Ishikawa (cell line): ENCODE results near the gene METTL23.

Experiments
- CEBPB ChIP-seq: IDR thresholded peaks from 2 replicates; pipeline ENCODE4 v1.6.1; 2012
- CREB1 ChIP-seq: IDR thresholded peaks from 2 replicates; pipeline ENCODE4 v1.6.1; 2012; ENCODE audit warnings: low read depth
- EGR1 ChIP-seq: IDR thresholded peaks from 2 replicates; pipeline ENCODE4 v1.6.1; 2012
- EP300 ChIP-seq: IDR thresholded peaks from 2 replicates; pipeline ENCODE4 v1.6.1; 2012; ENCODE audit warnings: borderline replicate concordance
- FOXM1 ChIP-seq: IDR thresholded peaks from 2 replicates; pipeline ENCODE4 v1.6.1; 2012; ENCODE audit warnings: low read depth, borderline replicate concordance
- MAX ChIP-seq: IDR thresholded peaks from 2 replicates; pipeline ENCODE4 v1.6.1; 2012
- NFIC ChIP-seq: IDR thresholded peaks from 2 replicates; pipeline ENCODE4 v1.6.1; 2012
- RAD21 ChIP-seq: IDR thresholded peaks from 2 replicates; pipeline ENCODE4 v1.6.1; 2012; ENCODE audit warnings: low read depth
- TAF1 ChIP-seq: IDR thresholded peaks from 2 replicates; pipeline ENCODE4 v1.6.1; 2012; ENCODE audit warnings: low read depth, mild to moderate bottlenecking
- TCF12 ChIP-seq: IDR thresholded peaks from 2 replicates; pipeline ENCODE4 v1.6.1; 2012; ENCODE audit warnings: low read depth
- TEAD4 ChIP-seq: IDR thresholded peaks from 2 replicates; pipeline ENCODE4 v1.6.1; 2012
- YY1 ChIP-seq: IDR thresholded peaks from 2 replicates; pipeline ENCODE4 v1.6.1; 2012; ENCODE audit warnings: low read depth
- ZBTB7A ChIP-seq: IDR thresholded peaks from 2 replicates; pipeline ENCODE4 v1.6.1; 2012; ENCODE audit warnings: low read depth
- TF ChIP-seq, protein P1 (sequence below): IDR thresholded peaks from 2 replicates; pipeline ENCODE4 v1.6.1; 2012
- TF ChIP-seq, protein P2 (sequence below): IDR thresholded peaks from 2 replicates; pipeline ENCODE4 v1.6.1; 2012; ENCODE audit warnings: low read depth, mild to moderate bottlenecking

METTL23 gene

GRCh38 chr17:76710863-76711611 lies 15.6 kb upstream of the METTL23 start, which contains the start of gene MXRA7:
Gene MXRA7, minus strand, starts transcription at chr17:76710965. Its CDS starts 19 bp downstream, at chr17:76710946.
- TF ChIP-seq, protein P1, sequence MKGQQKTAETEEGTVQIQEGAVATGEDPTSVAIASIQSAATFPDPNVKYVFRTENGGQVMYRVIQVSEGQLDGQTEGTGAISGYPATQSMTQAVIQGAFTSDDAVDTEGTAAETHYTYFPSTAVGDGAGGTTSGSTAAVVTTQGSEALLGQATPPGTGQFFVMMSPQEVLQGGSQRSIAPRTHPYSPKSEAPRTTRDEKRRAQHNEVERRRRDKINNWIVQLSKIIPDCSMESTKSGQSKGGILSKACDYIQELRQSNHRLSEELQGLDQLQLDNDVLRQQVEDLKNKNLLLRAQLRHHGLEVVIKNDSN, result no peak
- TF ChIP-seq ZBTB7A, result no peak; the same call in 1 of the 2 replicates
- no peak for TF ChIP-seq NFIC
- no peak for TF ChIP-seq TEAD4
- TF ChIP-seq CEBPB, result no peak
- peak; percentile 33 for TF ChIP-seq MAX
- TF ChIP-seq CREB1, result peak; percentile 13; the same call in 1 of the 2 replicates
- TF ChIP-seq EGR1, result peak; percentile 67
- TF ChIP-seq TAF1, result no peak
- 0 out of 2 replicates have a peak, but pooled peaks have one; percentile 16 for TF ChIP-seq YY1
- TF ChIP-seq FOXM1, result no peak

DNA sequence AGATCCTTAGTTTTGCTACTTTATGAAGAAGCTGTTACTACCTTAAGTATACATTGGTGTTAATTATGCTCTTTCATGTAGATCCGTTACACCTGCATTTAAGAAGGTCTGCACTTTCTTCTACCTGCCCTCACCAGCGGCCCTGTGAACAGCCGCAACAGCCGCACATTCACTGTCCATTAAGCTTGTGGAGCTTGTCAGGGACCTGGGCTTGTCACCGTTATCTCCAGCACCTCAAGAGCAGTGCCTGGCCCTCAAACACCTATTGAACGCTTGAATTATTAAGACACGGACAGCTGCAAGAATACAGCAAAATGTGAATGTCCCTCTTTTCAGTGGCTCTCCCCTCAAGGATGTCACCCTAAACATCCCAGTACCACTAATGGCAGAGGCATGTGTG lies 12.9 kb upstream of the METTL23 start:
- no peak for TF ChIP-seq TEAD4
- TF ChIP-seq, protein P1, result no peak
- TF ChIP-seq, protein P2, sequence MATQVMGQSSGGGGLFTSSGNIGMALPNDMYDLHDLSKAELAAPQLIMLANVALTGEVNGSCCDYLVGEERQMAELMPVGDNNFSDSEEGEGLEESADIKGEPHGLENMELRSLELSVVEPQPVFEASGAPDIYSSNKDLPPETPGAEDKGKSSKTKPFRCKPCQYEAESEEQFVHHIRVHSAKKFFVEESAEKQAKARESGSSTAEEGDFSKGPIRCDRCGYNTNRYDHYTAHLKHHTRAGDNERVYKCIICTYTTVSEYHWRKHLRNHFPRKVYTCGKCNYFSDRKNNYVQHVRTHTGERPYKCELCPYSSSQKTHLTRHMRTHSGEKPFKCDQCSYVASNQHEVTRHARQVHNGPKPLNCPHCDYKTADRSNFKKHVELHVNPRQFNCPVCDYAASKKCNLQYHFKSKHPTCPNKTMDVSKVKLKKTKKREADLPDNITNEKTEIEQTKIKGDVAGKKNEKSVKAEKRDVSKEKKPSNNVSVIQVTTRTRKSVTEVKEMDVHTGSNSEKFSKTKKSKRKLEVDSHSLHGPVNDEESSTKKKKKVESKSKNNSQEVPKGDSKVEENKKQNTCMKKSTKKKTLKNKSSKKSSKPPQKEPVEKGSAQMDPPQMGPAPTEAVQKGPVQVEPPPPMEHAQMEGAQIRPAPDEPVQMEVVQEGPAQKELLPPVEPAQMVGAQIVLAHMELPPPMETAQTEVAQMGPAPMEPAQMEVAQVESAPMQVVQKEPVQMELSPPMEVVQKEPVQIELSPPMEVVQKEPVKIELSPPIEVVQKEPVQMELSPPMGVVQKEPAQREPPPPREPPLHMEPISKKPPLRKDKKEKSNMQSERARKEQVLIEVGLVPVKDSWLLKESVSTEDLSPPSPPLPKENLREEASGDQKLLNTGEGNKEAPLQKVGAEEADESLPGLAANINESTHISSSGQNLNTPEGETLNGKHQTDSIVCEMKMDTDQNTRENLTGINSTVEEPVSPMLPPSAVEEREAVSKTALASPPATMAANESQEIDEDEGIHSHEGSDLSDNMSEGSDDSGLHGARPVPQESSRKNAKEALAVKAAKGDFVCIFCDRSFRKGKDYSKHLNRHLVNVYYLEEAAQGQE, result no peak
- TF ChIP-seq ZBTB7A, result no peak
- TF ChIP-seq CREB1, result no peak
- no peak for TF ChIP-seq TCF12
- TF ChIP-seq MAX, result no peak
- TF ChIP-seq NFIC, result no peak
- no peak for TF ChIP-seq RAD21
- no peak for TF ChIP-seq CEBPB
- TF ChIP-seq FOXM1, result no peak

DNA sequence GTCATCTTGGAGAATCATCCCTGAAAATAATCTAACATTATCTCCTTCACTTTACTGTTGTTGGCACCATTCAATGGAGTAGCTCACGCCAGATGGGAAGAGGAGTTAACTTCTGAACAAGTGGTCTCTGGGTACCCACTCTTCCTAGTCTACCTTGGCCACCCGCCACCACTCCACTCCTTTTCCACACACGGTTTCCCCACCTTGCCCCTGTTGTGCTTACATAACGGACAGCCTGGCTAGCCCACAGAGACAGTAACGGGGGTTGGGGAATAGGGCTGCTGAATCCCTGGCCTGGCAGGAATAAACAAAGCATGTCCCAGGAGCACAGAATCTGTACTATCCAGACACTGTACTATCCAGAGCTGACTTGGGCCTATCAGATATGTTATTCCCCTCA lies 12.3 kb upstream of the METTL23 start:
- TF ChIP-seq YY1 (no peak), MAX (no peak), TAF1 (no peak), TEAD4 (no peak), CREB1 (no peak)

- TF ChIP-seq RAD21 (peak; percentile 74), TAF1 (no peak), TEAD4 (no peak), TCF12 (no peak), EGR1 (no peak), EP300 (no peak), FOXM1 (no peak)
Measured at GRCh38 chr17:76714822-76715495, 11.7 kb upstream of the METTL23 start.

DNA sequence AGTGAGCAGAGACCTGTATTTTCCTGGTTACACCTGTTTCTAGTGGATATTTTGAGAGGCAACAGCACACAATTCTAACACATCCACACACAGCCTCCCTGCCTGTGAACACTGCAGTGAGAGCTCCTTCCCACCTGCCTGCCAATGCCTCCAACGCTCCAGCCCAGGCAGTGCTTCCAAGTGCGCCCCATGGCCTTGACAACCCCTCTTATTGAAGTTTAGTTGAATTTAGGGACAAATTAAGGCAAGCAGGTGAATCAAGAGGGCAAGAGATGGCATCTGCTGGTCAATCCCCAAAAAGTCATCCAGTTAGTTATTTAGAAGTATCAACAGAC lies 11.2 kb upstream of the METTL23 start:
- no peak for TF ChIP-seq TCF12
- TF ChIP-seq ZBTB7A, result no peak
- TF ChIP-seq TEAD4, result no peak

GRCh38 chr17:76716146-76716838 lies 10.3 kb upstream of the METTL23 start:
- no peak for TF ChIP-seq CREB1
- no peak for TF ChIP-seq EP300
- no peak for TF ChIP-seq EGR1
- no peak for TF ChIP-seq YY1
- no peak for TF ChIP-seq FOXM1

GRCh38 chr17:76716839-76717215 lies 9.8 kb upstream of the METTL23 start:
- TF ChIP-seq TAF1 (no peak), CREB1 (no peak), EP300 (no peak), NFIC (no peak), MAX (no peak), FOXM1 (no peak), RAD21 (no peak), EGR1 (no peak), ZBTB7A (no peak), TCF12 (no peak), CEBPB (no peak), TEAD4 (no peak), YY1 (no peak)
- TF ChIP-seq, protein P2, result no peak
- TF ChIP-seq, protein P1, result no peak
